GM20431 (cell line): ENCODE measurements around the gene PSMD13.

Experiments used
- in situ Hi-C: fragments of 300-500 bp; cut with MseI, MboI; formaldehyde crosslinking; loops from one replicate; pipeline ENCODE4 v1.15.0; 2020; ENCODE audit warnings: low sequenced_read_pairs; ENCODE audit not compliant: unreplicated experiment

The PSMD13 gene

GRCh38 chr11:296171-297050 lies 59.6 kb downstream of the PSMD13 start:
- in situ Hi-C loops, result no loop called here

- in situ Hi-C loops, result no loop called here
Measured at GRCh38 chr11:297051-297585, 60.3 kb downstream of the PSMD13 start.

GRCh38 chr11:297586-298405 lies 61.0 kb downstream of the PSMD13 start:
- in situ Hi-C loops, result no loop called here

- in situ Hi-C loops, result no loop called here
Measured at GRCh38 chr11:298406-299065, 61.8 kb downstream of the PSMD13 start.

- in situ Hi-C loops, result no loop called here
Measured at GRCh38 chr11:299081-299891, 62.5 kb downstream of the PSMD13 start, which contains the start of gene IFITM5. IFITM5 (minus strand) TSS chr11:299526; CDS start chr11:299490, 36 bp downstream.

GRCh38 chr11:299951-300735 lies 63.4 kb downstream of the PSMD13 start:
- in situ Hi-C loops, result no loop called here
